ENCODE data around the gene INSR.

INSR gene

DNA sequence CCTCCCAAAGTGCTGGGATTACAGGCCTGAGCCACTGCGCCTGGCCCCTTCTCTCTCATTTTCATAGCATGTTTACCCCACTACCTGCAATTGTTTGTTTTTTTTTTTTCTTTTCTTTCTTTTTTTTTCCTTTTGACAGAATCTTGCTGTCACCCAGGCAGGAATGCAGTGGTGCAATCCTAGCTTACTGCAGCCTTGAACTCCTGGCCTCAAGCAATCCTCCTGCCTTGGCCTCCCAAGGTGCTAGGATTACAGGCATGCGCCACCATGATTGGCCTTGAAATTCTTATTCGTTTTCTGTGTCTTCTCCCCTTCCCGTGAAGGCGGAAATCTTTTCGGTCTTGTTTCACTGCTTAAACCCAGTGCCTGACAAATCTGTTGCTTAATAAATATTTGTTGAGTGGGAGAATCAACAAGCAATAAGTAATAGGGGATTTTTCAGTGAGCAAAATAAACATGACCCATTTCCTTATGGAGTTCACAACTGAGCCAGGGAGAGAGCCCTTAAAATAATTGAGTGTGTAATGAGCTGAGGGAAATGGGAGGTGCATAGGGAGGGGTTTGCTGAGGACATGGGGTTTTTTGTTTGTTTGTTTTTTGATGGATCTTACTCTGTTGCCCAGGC, 1.8 kb upstream of the INSR start:
- no peak for DNase-seq (ENCODE audit: low read depth)

DNA sequence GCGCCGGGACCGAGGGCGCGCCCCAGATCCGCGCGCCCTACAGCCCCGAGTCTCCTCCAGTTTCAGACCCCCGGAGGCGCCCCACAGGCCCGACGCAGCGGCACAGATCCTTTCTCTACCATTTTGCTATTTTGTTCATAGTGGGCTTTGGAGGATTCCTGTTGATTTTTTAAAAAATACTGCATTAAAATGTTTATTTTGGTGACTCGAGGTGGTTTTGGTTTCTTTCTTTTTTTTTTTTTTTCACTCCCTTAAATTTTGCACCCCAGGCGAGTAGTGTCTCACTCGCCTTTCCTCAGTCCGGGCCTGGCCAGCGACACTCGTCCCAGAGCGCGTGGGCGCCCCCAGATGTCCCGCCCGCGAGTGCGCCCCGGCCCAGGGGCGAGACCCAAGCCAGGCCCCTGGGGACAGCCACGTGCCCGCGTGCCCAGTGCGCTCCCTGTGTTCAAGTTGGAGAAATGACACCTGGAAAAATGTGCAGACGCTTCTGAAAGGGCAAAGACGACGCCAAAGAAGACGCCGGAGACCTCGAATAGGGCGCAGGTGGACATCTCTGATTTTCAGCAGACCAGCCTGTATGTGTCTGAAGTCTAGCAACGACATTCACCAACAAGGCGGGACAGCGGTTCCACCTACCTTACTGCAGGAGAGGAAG, 471 bp upstream of the INSR start:
- DNase-seq (ENCODE audit: low read depth), result peak; percentile 11

DNA sequence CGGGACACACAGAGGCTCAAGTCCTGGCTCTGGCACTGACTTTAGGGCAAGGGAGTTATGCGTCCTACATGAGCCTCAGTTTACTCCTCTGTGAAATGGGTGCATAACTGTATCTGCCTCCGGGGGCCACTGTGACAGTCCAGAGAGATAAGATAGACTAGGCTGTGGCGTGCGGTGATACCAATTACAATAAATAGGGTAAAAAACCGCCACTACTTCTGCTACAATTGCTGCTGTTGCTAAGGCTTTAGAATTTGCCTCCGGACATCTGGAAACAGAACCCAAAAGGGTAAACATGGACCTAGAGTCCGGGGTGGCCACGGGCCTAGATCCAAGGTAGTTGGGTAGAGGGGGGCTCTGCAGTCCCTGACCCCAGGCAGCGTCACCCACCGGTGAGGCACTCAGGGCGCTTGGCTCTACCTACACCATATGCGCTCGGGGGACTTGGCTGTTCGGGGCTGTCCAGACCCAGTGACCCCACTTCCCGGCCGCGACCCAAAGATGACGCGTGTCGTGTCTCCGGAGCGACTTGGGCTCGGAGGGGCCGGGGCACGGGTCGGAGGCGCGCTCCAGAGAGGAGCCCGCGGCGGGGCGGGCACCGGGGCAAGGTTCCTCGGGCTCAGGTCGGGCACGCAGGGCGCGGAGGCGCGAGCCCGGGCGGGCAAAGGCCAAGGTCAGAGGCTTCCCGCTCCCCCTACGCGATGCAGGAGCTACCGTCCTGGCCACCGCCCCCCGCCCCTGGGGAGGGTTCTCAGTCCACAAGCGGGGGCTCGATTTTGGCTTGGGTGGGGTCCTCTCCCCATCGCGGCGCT, 1.1 kb downstream of the INSR start:
- no peak for DNase-seq (ENCODE audit: low read depth)

DNA sequence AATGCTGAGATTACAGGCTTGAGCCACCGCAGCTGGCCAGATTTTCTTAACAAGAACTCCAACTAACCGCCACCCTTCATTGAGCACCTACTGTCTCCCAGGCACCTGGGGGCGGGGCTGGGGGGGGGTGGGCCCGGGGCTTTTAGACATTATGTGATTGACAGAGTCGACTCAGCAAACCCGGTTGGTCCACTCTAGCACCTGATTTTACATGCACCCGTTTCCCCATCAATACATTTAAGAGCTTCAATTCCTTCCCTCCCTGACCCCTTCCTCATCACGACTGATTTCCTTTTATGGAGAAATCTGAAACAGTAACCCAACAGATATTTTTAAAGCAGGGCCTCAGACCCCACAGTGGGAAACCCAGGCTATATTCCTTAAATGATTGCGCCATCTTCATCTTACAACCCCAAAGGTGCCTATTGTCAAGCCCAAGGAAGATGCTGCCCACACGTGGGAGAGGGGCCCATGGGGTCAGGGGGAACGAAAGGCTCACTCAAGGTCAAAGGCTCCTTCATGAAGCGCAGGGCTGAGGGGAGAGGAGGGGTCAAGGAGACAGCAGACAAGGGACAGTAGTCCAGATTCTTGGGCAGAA, 1.8 kb downstream of the INSR start:
- no peak for DNase-seq (ENCODE audit: low read depth)

DNA sequence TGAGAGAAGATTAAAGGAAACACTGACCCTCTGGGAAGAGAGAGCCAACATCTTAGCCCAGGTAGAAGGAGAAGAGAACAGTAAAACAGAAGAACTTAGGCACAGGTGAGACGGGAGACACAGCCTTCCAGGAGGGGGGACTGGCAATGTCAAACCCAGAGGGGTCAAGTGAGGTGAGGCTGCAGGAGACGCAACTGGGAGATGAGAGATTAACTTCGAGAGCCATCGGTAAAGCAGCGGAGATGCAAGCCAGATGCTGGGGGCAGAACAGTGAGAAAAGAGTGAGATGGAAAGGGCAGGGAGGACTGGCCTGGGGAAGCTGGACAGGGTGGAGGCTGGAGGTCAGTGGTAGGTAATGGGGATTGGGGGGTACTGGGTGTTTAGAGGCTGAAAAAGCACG, 5.2 kb downstream of the INSR start:
- DNase-seq (ENCODE audit: low read depth), result no peak

DNA sequence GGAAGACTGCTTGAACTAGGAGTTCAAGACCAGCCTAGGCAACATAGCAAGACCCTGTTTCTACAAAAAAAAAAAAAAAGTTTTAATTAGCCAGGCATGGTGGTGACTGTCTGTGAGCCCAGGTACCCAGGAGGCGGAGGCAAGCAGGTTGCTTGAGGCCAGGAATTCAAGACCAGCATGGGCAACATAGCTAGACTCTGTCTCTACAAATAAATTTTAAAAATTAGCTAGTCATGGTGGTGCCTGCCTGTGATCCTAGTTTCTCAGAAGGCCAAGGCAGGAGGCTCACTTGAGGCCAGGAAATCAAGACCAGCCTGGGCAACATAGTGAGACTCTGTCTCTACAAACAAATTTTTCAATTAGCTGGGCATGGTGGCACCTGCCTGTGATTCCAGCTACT, 6.1 kb downstream of the INSR start:
- no peak for DNase-seq (ENCODE audit: low read depth)

DNA sequence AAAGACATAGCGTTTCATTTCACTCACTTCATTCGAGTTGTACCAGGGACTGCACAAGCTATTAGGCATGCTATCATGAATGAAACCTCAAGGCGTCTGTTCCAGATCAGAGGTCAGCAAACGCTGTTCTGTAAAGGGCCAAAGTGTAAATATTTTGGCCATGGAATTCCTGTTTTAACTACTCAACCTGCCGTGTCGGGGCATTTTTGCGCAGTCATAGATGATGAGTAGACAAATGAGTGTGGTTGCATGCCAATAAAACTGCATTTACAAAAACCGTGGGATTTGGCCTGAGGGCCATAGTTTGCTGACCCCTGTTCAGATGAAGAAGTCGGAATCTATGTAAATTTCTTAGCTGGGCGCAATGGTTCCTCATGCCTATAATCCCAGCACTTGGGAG, 6.5 kb downstream of the INSR start:
- DNase-seq (ENCODE audit: low read depth), result no peak

DNA sequence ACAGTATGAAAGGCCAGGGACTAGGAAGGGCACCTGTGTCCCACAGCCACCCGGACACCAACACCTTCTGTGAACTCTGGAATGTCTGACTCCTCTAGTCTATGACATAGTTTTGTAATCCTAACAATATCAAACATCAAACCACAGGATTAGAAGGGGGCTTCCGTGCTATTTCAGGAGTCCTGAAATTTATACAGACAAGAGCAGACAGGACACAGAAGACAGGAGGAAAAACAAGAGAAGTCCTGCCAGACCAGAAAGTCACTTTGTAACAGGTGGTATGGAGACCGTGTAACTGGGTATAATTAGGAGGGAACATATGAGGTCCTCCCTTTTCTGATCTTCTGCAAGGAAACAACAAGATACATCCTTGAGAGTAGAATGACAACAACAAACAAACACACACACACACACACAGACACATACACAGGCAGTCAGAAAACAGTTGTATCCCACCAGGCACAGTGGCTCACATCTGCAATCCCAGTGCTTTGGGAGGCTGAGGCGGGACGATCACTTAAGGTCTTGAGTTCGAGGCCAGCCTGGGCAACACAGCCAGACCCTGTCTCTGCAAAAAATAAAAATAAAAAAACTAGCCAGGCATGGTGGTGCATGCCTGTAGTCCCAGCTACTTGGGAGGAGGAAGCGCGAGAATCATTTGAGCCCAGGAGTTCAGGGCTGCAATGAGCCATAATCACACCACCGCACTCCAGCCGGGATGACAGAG, 13.1 kb downstream of the INSR start:
- no peak for DNase-seq (ENCODE audit: low read depth)

DNA sequence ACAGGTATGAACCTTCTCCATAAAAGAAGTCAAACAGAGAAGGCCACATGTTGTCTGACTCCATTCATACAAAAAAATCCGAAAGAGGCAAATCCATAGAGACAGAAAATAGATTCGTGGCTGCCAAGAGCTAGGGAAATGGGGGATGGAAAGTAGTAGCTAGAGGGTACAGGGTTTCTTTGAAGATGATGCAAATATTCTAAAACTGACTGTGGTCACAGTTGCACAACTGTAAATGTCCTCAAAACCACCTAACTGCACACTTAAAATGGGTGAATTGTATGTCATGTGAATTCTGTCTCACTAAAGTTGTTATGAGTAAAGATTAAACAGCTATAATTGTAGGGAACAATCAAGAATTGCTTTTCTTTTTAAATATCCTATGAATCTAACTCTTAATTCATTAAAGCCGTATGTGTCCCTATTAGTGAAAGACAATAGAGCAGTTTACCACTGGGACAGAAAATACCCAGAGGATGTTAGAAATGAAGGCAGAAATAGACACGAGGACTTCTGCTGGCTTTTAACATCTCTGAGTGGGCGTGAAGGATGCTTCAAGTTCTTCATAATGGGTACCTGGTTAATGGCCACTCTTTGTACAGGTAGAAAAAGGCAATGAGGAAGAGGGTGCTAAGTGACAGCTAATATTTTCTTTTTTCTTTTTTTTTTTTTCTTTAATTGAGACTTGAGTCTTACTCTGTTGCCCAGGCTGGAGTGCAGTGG, 21.2 kb downstream of the INSR start:
- no peak for DNase-seq (ENCODE audit: low read depth)

DNA sequence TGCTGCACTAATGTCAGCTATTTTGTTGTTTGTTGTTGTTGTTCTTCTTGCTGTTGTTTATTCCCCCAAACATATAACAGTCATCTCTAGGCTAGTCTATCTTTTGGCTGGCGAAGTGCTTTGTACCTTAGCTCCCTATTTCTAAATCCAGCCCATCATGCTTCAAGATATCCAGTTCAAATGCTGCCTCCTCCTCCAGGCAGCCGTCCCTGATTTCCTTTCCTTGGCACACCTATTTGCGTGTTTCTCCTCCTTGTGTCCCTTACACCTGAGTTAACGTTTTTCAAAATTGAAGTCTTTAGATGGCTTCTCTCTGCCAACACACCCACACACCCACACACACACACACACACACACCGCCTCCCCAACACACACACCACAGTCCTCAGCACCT, 25.5 kb downstream of the INSR start:
- DNase-seq (ENCODE audit: low read depth), result no peak

DNA sequence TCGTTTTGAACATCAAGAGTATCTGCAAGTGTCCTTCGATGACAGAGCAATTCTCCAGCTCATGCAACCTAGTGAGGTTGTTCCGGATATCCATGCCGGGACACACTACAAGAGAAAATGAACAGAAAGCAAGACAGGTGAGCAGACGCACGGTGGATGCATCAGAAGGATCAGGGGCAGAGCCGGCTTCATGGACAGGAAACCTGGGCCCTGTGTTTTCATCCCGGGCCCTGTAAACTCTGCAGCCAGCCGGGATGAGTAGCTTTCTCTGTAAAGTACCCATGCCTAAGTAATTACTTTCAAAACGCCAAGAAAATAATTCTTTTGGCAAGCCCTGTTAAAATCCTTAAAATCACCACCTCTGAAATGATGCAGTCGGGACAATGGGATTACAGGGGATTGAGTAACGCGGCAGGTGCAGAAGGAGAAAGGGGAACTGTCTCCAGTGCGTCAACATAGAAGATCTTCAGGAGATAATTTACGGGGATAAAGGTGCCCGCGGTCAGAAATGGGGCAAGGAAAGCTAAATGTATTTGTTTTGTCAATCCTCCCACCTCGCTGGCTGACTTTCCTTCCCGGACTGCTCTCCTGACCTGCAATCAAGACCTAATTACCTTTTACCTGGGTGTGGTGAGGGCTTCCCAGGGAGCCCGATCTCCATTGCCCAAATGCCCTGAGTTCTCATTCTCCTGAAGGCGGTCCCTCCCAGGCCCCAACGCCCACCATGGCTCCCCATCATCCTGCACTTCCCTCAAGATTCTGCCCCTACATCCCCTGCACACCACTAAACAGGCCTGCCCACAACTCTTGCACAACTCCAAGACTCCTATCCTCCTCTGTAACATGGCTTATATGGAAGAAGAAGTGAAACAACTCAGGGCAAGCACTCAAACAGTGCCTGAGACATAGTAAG, 26.2 kb downstream of the INSR start:
- DNase-seq (ENCODE audit: low read depth), result no peak

DNA sequence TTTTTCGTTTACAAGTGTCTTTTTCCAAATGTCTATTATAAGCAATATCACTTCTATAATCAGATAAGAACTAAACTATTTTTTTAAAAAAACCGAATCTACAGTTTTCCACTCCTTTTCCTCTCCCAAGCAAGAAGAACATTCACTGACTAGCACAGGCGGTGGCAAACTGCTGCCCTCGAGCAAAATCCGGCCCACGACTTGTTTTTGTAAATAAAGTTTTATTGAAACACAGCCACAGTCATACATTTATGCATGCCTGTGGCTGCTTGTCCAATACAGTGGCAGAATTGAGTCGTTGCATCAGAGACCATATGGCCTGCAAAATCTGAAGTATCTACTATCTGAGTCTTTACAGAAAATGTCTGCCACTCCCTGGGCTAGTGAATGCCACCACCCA, 27.4 kb downstream of the INSR start:
- no peak for DNase-seq (ENCODE audit: low read depth)

DNA sequence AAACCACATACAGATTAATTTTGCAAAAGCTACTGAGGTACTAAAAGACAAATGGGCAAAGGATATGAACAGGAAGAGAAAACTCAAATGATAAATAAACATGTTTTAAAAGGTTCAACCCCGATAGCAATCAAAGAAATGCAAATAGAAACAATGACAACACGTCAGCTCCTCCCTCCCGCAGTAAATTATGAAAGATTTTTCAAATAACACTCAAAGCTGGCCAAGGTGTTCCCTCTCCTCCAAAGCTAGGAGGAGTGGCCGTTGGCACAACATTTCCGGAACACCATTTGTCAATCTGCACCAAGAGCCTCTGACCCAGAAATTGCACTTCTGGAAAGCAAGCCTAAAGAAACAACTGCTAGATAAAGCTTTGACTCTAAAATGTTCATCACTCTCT, 28.3 kb downstream of the INSR start:
- DNase-seq (ENCODE audit: low read depth), result no peak

DNA sequence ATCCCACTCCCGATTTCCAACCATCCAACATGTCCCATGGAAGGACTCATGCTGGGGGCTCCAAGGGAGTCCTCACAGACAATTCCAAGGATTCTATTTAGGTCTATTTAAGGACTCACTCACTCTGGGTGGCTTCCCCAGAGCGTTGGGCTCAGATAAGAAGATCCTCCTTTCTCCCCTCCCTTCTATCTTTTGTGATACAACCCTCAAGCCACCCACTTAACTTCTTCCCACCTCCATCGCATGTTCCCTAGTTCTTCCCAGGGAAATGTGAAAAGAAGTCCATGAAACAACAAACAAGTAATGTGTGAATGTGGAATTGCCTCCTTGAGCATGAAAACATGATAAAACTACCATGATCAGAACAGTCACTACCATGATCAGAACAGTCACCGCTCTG, 29.4 kb downstream of the INSR start:
- DNase-seq (ENCODE audit: low read depth), result no peak

DNA sequence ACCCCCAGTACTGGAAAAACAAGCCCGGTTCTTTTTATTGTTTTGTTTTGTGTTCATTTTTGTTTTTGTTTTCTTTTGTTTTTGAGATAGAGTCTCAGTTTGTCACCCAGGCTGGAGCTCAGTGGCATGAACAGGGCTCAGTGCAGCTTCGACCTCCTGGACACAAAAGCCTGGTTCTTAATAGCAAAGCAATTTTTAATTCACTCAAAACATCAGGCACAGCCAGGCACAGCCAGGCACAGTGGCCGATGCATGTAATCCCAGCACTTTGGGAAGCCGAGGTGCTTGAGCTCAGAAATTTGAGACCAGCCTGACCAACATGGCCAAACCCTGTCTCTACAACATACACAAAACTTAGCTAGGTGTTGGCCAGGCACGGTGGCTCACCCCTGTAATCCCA, 30.7 kb downstream of the INSR start:
- DNase-seq (ENCODE audit: low read depth), result no peak

DNA sequence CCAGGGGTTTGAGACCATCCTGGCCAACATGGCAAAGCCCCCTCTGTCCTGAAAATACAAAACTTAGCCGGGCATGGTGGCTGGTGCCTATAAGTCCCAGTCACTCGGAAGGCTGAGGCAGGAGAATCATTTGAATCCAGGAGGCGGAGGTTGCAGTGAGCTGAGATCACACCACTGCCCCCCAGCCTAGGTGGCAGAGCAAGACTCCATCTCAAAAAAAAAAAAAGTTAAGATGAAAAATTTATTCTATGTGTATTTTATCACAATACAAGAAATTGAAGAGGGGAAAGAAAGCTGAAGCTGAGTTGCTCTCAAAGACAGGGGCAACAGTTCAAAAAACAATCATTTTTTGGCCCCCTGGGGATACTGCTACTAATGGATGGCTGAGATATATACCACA, 31.1 kb downstream of the INSR start:
- DNase-seq (ENCODE audit: low read depth), result no peak

DNA sequence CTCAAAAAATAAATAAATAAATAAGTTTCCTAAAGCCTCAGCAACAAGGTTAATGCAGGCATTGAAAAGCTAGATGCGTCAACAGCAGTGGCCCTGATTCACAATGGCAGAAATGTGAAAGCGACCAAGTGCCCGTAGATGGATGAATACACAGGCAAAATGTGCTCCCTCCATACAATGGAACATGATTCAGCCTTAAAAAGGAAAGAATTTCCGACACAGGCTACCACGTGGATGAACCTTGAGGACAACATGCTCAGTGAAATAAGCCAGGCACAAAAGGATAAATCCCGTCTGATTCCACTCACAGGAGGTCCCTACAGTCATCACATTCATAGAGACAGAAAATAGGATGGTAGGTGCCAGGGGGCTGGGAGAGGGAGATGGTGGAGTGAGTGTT, 31.7 kb downstream of the INSR start:
- DNase-seq (ENCODE audit: low read depth), result no peak

DNA sequence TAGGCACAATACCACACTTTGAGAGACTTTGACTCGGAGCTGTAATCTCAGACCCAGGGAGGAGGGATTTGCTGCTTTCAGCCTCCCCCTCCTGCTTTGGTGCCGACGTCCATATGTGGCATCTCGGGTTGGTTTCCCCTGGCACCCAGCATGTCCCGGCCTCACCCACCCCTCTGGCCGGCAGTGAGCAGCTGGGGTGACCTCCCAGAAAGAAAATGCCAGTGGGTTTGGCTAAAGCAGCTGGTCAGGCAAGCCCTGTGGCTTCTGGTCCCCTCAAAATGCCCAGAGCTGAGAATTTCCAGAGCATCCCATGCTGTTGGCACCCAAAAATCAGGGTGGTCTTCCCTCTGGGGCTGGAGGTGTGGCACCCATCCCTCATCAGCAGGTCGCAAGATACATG, 34.1 kb downstream of the INSR start:
- DNase-seq (ENCODE audit: low read depth), result no peak

DNA sequence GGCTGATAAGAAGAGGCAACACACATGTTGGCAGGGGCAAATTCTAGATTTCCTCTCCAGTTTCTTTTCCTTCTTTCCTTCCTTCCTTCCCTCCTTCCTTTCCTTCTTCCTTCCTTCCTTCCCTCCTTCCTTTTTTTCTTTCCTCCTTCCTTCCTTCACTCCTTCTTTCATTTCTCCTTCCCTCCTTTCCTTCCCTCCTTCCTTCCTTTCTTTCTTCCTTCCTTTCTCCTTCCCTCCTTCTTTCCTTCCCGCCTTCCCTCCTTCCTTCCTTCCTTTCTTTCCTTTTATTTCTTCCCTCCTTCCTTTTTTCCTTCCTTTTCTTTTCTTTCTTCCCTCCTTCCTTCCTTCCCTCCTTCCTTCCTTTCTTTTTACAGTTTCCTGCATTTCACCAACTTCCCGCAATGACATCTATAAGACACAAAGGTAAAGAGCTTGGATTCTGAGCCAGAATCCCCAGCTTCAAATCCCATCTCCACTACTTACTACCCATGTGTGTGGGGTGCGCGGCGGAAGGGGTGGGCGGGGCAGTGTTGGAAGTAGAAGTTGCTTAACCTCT, 35.3 kb downstream of the INSR start:
- no peak for DNase-seq (ENCODE audit: low read depth)
